Cerebellar nuclear complex (tissue), 1 donor: ENCODE measurements around the gene FAM110A.
A peak's percentile ranks its signal among the peaks of the same experiment; 100 is the strongest.
"Not testable (repeated sequence)": the region's sequence is repeated elsewhere in the genome, so short reads cannot be mapped to it uniquely, and the experiment has no call there.

Experiments used
- DNase-seq, 2 experiments: peaks; one replicate each; lab custom pipeline; 2025; lab: John Stamatoyannopoulos, UW

The FAM110A gene

GRCh38 chr20:844473-845225, 11.1 kb downstream of the FAM110A start:
- DNase-seq: peak; percentile 74 to 88

- DNase-seq: no peak
Measured at GRCh38 chr20:845226-845868, 11.8 kb downstream of the FAM110A start.

- no peak for DNase-seq
Measured at GRCh38 chr20:845941-846893, 12.7 kb downstream of the FAM110A start.

GRCh38 chr20:846894-847278, 13.4 kb downstream of the FAM110A start:
- DNase-seq: no peak

DNA sequence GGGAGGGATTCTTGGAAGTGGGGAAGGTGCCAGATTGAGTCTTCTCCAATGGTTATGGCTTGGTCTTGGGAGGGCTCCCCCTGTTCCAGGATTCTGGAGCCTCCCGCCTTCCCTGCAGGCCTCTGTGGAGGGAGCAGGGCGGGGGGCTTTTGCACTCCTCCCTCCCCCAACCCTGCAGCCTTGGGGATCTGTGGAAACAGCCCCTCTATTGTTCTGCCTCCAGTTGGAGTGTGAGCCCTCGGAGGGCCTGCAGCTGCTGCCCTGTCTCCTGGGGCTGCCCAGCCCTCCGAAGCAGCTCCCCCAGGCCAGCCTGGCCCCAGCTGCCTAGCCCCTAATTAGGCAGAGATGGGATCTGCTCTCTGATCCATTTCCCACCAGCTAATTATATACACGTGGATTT, 14.7 kb downstream of the FAM110A start:
- DNase-seq: no peak

GRCh38 chr20:848731-849130, 15.2 kb downstream of the FAM110A start:
- not testable (repeated sequence) for DNase-seq

DNA sequence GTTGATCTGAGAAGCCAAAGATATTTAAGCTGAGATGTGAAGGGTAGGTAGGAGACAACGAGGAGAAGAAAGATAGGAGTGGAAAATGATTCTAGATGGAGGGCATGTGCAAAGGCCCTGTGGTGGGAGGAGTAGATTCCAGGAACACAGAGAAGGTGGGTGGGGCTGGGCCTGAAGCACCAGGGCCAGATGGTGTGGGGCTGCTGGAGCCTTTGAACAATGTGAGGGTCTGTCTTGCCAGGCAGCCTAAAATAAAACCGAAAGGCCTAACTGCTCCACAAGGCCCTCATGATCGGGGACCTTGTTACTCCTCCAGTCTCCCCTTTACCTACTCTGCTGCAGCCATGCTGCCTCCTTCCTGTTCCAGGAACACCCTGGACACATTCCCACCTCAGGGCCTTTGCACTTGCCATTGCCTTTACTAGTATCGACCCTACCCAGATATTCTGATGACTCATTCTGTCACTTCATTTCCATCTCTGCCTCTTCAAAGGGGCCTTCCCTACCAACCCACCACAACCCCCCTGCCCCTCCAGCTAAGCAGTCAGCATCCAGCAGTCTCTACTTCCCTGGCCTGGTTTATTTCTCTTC, 20.0 kb downstream of the FAM110A start:
- no peak for DNase-seq

GRCh38 chr20:854601-855000, 21.1 kb downstream of the FAM110A start:
- DNase-seq: no peak

DNA sequence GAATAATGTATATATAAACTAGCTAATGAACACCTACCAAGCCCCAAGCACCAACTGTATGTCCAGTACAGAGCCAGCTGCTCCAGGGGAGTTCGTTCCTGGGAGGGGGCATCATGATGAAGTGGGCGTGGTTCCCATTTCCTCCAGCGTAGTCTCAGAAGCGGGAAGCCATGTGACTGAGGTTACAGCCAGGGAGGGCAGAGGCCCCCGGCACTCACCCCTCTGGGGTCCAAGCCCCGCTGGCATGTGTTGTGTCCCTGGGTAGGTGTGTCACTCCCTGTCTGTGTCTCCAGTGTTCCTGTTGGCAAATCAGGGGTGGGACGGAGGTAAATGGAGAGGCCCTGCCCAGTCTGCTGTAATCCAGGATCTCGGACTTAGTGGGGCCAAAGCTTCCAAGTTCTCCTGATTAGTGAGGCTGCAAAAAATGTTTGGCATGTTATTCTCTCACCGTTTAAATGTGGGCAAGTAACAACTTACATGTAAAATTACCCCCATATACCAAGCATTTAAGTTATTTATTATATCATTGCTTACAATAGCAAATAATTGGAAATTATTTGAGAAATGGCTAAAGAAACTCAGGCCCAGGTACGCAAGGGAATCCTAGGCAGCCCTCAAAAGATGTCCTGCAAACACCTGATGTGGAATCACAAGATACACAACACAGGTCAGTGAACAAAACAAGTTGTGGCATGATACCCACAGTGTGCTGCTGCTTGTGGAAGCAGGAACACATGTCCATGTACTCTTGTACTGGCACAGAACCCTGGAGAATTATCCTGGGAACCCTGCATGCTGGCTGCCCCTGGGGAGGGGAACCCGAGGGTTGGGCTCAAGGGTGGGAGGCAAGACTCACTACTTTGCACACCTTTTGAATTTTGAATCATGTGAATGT, 22.2 kb downstream of the FAM110A start:
- no peak for DNase-seq

- DNase-seq: no peak
Measured at GRCh38 chr20:856361-856775, 22.9 kb downstream of the FAM110A start.

- DNase-seq: no peak
Measured at GRCh38 chr20:858011-858410, 24.5 kb downstream of the FAM110A start.

GRCh38 chr20:859751-860231, 26.3 kb downstream of the FAM110A start:
- no peak for DNase-seq

GRCh38 chr20:860891-861290, 27.4 kb downstream of the FAM110A start:
- DNase-seq: no peak

GRCh38 chr20:865440-865839, 31.9 kb downstream of the FAM110A start:
- no peak for DNase-seq

- DNase-seq: no peak
Measured at GRCh38 chr20:868279-868678, 34.8 kb downstream of the FAM110A start.

DNA sequence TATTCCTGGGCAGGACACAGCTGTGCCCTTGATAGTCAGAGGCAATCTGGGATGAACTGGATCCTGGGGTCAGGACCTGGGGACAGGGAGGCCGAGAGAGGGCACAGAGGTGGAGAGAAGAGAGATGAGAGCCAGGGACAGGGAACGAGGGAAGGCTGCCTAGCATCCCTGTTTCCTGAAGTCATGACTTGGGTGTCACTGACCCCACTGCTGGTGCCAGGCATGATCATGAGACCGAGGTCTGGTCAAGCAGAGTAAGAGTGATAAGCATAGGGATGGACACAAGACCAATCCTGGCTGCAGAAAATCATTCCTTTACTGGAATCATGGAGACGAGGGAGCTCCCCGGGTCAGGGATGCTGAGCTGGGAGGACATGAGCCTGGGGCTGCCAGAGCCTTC, 36.1 kb downstream of the FAM110A start:
- no peak for DNase-seq

GRCh38 chr20:870758-871157, 37.2 kb downstream of the FAM110A start:
- no peak for DNase-seq

- no peak for DNase-seq
Measured at GRCh38 chr20:871436-871835, 37.9 kb downstream of the FAM110A start.

GRCh38 chr20:871948-872347, 38.4 kb downstream of the FAM110A start:
- no peak for DNase-seq

- DNase-seq: no peak
Measured at GRCh38 chr20:872855-873520, 39.5 kb downstream of the FAM110A start.
